ENCODE measurements around the gene EIF3D.
"Not testable (repeated sequence)": the region's sequence is repeated elsewhere in the genome, so short reads cannot be mapped to it uniquely, and the experiment has no call there.

EIF3D gene

GRCh38 chr22:36548606-36549005 lies 19.6 kb upstream of the EIF3D start:
- DNase-seq (ENCODE audit: low read depth): no peak

DNA sequence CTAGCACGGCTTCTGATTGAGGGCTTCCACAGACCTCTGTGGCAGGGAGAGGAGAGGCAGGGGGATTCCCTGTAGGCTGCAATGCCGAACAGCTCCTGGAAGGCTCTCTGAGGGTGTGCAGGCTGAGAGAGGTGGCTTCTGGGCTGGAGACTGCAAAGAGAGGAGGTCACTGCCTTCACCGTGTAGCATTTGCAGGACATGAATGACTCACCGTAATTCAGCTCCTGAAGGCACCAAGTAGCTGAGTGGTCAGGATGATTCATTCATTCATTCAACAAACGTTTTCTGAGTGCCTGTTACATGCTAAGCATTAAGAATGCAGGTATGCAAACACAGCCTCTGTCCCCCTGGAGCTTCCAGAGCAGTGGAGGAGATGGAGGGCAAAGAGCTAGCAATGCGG lies 18.0 kb upstream of the EIF3D start:
- no peak for DNase-seq (ENCODE audit: low read depth)

DNA sequence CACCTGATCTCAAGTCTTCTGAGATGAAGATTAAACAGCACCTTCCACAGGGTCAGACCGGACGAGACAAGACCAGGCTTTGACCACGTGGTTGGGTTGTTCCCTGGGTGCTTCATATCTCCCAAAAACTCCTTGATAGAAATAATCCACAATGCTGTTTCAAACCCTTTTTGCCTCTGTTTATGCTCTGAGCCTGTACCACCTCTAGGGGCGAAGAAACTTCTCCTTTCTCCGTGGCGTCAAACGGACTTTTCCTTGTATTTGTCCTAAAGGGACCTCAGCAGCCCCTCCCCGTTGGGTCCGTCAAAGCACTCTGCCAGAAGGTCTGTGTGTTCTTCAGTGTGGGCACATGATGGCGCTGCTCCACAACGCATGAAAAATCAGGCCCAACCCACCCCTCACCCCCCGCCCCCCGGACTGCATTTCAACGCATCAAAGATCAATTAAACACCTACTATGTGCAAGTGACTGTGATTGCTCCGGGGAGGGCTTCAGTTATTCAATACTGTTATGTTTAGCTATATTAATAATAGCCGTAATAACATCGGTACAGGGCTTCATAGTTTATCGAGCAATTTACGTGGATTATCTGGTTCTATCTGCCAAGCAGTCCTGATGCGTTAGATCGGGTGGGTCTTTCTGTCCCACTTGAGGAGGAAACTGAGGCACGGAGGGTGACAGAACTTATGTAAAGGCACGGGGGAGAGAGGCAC lies 17.3 kb upstream of the EIF3D start:
- DNase-seq (ENCODE audit: low read depth): no peak

GRCh38 chr22:36544107-36544620 lies 15.2 kb upstream of the EIF3D start:
- DNase-seq (ENCODE audit: low read depth): peak; percentile 70

DNA sequence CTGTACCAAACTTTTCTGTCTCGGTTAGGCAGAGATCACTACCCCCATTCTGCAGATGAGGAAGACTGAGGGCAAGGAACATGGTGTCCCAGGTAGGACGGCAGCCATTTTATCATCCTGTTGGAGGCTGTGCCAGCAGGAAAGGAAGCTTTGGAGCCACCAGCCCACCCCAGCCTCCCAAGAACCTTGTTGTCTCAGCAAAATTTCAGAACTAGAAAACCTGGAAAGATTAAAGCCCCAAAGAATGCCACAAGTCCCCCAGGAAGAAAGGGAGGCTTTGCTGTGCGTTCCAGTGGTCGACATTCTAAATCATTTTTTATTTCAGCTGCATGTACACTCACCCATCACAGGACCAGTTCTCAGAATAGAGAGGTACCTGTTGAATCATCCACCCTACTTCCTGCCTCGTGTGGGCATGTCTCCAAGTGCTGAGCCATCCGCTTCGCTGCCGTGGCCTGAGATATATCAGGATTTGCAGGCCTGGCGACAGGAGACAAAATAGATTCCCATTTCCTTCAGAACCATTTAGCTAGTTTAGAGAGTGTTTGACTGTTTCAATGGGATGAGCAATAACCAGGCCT lies 13.0 kb upstream of the EIF3D start:
- DNase-seq (ENCODE audit: low read depth): peak; percentile 86

GRCh38 chr22:36540867-36541642 lies 12.1 kb upstream of the EIF3D start:
- DNase-seq (ENCODE audit: low read depth): no peak

- DNase-seq (ENCODE audit: low read depth): no peak
Measured at GRCh38 chr22:36538529-36538928, 9.6 kb upstream of the EIF3D start.

DNA sequence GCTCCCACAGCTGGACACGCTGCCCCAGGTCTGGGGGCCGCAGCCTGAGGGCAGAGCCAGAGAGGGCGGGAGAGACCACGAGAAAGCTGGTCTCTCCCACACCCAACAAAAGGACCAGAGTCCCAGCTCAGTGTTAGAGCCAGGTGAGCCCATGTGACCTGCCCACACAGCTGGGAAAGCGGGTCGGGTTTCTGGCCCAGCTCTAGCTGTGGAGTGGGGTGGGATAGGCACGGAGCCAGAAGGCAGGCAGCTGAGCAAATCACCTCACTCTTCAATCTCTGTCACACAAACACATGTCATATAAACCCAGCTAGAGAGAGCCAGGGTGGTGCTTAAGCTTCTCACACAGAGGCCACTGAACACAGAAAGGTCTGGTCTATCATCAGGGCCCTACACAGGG lies 7.8 kb upstream of the EIF3D start:
- no peak for DNase-seq (ENCODE audit: low read depth)

DNA sequence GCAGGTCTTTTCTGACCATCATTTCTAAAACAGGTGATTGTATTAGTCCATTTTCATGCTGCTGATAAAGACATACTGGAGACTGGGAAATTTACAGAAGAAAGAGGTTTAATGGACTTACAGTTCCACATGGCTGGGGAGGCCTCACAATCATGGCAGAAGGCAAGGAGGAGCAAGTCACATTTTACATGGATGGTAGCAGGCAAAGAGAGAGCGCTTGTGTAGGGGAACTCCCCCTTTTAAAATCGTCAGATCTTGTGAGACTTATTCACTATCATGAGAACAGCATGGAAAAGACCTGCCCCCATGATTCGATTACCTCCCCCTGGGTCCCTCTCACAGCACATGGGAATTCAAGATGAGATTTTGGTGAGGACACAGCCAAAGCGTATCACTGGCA lies 4.4 kb upstream of the EIF3D start:
- not testable (repeated sequence) for DNase-seq (ENCODE audit: low read depth)

GRCh38 chr22:36532466-36532865 lies 3.5 kb upstream of the EIF3D start:
- DNase-seq (ENCODE audit: low read depth): no peak

- DNase-seq (ENCODE audit: low read depth): no peak
Measured at GRCh38 chr22:36528341-36528740, 625 bp downstream of the EIF3D start.

- DNase-seq (ENCODE audit: low read depth): no peak
Measured at GRCh38 chr22:36522662-36523061, 6.3 kb downstream of the EIF3D start.

- no peak for DNase-seq (ENCODE audit: low read depth)
Measured at GRCh38 chr22:36520423-36520822, 8.5 kb downstream of the EIF3D start.

GRCh38 chr22:36519906-36520305 lies 9.1 kb downstream of the EIF3D start:
- DNase-seq (ENCODE audit: low read depth): not testable (repeated sequence)

DNA sequence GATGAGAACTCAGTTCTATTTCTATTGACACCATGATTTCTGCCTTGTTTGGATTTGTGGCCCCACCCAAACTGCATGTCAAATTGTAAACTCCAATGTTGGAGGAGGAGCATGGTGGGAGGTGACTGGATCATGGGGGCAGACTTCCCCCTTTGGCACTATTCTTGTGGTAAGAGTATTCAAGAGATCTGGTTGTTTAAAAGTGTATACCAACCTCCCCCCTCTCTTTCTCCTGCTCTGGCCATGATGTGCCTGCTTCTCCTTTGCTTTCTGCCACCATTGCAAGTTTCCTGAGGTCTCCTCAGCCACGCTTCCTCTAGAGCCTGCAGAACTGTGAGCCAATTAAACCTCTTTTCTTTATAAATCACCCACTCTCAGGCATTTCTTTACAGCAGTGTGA lies 14.2 kb downstream of the EIF3D start:
- no peak for DNase-seq (ENCODE audit: low read depth)

- no peak for DNase-seq (ENCODE audit: low read depth)
Measured at GRCh38 chr22:36512991-36513390, 16.0 kb downstream of the EIF3D start.

DNA sequence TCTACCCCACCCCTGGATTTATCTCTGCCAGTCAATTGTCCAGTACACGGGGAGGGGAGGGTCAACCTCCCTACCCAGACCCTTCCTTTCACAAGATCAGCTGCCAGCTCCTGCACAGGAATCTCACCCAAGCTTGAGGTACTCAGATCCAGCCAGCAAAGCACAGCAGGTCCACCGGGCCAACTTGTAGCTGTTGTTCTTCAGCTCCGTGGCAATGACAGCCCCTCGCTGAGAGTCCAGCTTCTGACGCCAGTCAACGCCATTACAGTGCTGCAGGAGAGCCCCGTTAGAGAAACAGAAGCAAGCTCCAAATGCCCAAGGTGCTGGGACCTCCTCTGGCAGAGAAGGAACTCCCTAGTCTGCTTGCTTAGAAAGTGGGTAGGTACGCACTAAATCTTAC lies 16.6 kb downstream of the EIF3D start:
- no peak for DNase-seq (ENCODE audit: low read depth)

DNA sequence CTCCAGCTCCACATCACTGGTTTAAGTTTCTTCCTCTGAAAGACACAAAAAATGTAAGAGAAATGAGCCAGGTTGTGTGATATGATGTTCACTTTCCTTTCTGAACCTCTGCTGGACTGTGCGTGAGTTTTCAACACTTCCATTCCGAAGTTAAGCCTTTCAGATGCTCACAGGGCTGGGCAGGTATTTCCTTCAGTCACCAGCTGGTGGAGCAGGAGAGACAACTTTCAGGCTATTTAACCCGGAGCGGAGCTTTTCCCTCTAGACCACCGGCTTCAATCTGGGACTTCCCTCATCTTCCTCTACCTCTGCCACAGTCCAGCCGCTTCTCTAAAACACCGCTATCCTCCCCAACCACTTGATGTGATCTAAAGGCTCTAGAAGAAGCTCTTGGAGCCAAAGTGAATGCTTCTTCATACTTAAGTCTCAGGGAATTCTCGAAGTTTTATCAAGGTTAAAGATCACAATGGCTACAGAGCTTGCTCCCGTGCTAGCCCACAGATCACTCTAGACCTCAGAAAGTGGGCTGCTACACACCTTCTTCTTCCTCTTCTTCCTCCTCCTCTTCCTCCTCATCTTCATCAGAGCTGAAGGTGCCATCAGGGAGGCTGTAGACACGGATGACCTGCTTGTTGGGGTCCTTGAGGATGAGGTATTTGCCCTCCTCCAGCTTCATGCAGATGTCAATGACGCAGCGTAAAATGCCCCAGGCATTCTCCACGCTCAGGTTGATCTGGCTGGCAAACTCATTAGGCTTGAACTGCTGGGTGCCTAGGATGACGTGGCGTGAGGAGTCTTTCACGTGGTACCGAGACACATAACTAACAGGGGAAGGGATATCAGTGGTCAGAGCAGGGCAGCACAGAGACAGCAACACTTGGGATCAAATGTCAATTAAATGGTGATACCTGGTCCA lies 17.7 kb downstream of the EIF3D start:
- DNase-seq (ENCODE audit: low read depth): no peak

- no peak for DNase-seq (ENCODE audit: low read depth)
Measured at GRCh38 chr22:36510384-36510783, 18.6 kb downstream of the EIF3D start.

DNA sequence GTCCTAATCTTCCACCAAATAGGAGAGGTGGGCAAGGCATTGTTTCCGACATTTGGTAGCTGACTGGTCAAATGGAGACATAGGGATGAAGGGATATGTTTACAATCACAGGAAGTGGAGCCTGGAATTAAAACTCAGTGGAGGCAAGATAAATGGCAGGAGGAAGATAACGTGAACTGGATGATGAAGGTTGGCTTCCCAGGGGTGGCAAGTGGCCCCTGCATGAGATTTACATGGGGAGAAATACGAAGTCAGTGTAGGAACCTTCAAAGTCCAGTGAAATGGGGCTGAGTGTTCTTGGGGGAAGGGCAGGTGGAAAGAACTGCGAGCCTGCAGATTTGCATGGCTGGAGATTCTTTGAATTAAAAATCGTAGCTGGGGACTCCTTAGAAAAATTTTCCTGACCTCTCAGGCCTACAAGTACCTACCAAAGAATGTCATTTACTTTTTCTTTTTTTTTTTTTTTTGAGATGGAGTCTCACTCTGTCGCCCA lies 21.4 kb downstream of the EIF3D start:
- DNase-seq (ENCODE audit: low read depth): no peak

DNA sequence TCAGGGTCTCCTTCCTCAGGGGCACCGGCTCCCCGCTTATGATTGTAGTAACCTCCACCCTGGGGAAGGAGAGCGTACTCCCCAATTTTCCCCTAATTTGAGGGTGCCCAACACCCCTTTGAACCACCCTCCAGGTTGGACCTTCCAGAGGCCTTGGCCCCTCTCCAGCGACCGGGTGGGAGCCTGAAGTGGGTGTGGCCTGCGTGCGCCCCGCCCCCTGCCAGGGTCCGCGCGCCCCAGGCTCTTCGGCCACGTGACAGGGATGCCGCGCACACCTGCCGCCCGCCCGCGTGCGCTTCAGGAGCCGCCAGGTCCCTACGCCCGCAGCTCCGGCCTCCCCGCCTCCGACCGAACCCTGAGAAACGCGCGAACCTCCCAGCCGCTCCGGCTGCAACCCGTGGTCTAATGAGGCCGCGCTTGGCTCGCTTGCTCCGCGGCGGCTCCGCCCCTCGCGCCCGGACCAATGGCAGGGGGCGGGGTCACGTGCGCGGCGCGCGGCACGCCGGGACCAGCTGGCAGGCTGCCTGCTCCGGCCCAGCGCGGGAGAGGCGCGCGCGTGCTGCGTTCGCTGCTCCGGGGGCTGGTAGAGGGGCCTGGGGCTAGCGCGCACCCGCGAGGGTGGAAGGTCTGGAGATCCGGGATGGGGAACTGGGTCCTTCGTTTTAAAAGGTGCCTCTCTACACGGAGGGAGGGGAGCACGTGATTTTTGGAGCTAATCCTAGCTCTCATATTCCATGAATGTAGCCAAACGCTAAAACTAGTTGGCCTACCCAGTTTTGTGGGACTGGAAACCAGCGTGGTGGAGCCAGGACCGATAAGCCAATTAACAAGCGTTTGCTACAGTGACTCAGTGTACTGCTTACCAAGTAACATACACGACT lies 22.1 kb downstream of the EIF3D start, which contains the start of gene FOXRED2:
TSS of gene FOXRED2 (minus strand) at position 404 of the 881 bp plus-strand sequence. CDS start 618 bp downstream, outside the sequence.
- DNase-seq (ENCODE audit: low read depth): peak; percentile 53
